HepG2 (cell line): ENCODE results near the gene KCNQ2.

Experiments
- MTA1 ChIP-seq: sonication (generic); formaldehyde crosslinking; IDR thresholded peaks from 2 replicates; pipeline ENCODE4 v1.4.0; 2020; ENCODE audit warnings: missing genetic modification reagents, mild to moderate bottlenecking, borderline replicate concordance
- NR2C2 ChIP-seq: sonication (generic); formaldehyde crosslinking; IDR thresholded peaks from 2 replicates; pipeline ENCODE4 v1.4.0; 2020; ENCODE audit warnings: missing genetic modification reagents, mild to moderate bottlenecking, moderate library complexity, borderline replicate concordance

GRCh38 chr20:63452341-63452740 lies 20.1 kb downstream of the KCNQ2 start:
- no peak for TF ChIP-seq MTA1 (CRISPR knock-in tag)
- TF ChIP-seq NR2C2 (CRISPR knock-in tag): no peak
